GM21526 (cell line): ENCODE data around the gene FLOT2.
"Not testable (repeated sequence)": the region's sequence is repeated elsewhere in the genome, so short reads cannot be mapped to it uniquely, and the experiment has no call there.

Experiments
- ATAC-seq: cut with Tn5 transposase; IDR thresholded peaks from one replicate; pipeline ENCODE4 v1.9.1; 2021; ENCODE audit warnings: moderate library complexity; ENCODE audit not compliant: unreplicated experiment, low FRiP score

Gene FLOT2

GRCh38 chr17:28917029-28917428 lies 19.5 kb upstream of the FLOT2 start:
- no peak for ATAC-seq

GRCh38 chr17:28916302-28916934 lies 18.9 kb upstream of the FLOT2 start:
- ATAC-seq = no peak

GRCh38 chr17:28912938-28913333 lies 15.4 kb upstream of the FLOT2 start:
- no peak for ATAC-seq

GRCh38 chr17:28912281-28912937 lies 14.9 kb upstream of the FLOT2 start:
- no peak for ATAC-seq

- ATAC-seq = no peak
Measured at GRCh38 chr17:28911411-28912045, 14.0 kb upstream of the FLOT2 start.

- no peak for ATAC-seq
Measured at GRCh38 chr17:28910534-28910933, 13.0 kb upstream of the FLOT2 start.

- ATAC-seq = no peak
Measured at GRCh38 chr17:28908640-28909167, 11.2 kb upstream of the FLOT2 start.

GRCh38 chr17:28907709-28908475 lies 10.4 kb upstream of the FLOT2 start:
- ATAC-seq = no peak

GRCh38 chr17:28906706-28907438 lies 9.3 kb upstream of the FLOT2 start:
- no peak for ATAC-seq

GRCh38 chr17:28906276-28906675 lies 8.7 kb upstream of the FLOT2 start:
- no peak for ATAC-seq

- ATAC-seq = no peak
Measured at GRCh38 chr17:28904800-28905199, 7.3 kb upstream of the FLOT2 start.

GRCh38 chr17:28903546-28903841 lies 6.0 kb upstream of the FLOT2 start:
- not testable (repeated sequence) for ATAC-seq

GRCh38 chr17:28902819-28903545 lies 5.4 kb upstream of the FLOT2 start, which contains the start of gene DHRS13:
Gene DHRS13 (minus strand): TSS chr17:28903079. CDS start chr17:28902944, 135 bp downstream.
- ATAC-seq = peak; percentile 76

- peak; percentile 26 for ATAC-seq
Measured at GRCh38 chr17:28901866-28902818, 4.6 kb upstream of the FLOT2 start.

GRCh38 chr17:28900986-28901726 lies 3.6 kb upstream of the FLOT2 start:
- ATAC-seq = no peak

GRCh38 chr17:28899212-28899815 lies 1.8 kb upstream of the FLOT2 start:
- ATAC-seq = no peak

GRCh38 chr17:28898527-28898955 lies 1.0 kb upstream of the FLOT2 start:
- no peak for ATAC-seq
